HFFc6 (cell line): Measurements from ENCODE around the gene SOHLH1. TPM values are rescaled to one million over a fixed set of nuclear protein-coding genes. Genes with fewer than 3 reads are reported as not detected.
"Not testable (repeated sequence)": the region's sequence is repeated elsewhere in the genome, so short reads cannot be mapped to it uniquely, and the experiment has no call there.

Source experiments
- DNase-seq: peaks from one replicate; pipeline ENCODE4 v3.0.0-alpha.2; 2018
- H3K27ac Mint-ChIP-seq: 2 replicates; pipeline ENCODE4 v1.8.0; 2020; ENCODE audit warnings: mild to moderate bottlenecking, mixed read lengths
- H3K27me3 Mint-ChIP-seq: 2 replicates; pipeline ENCODE4 v1.8.0; 2021; ENCODE audit warnings: mild to moderate bottlenecking, moderate library complexity, mixed read lengths; ENCODE audit not compliant: insufficient read depth
- H3K36me3 Mint-ChIP-seq: 2 replicates; pipeline ENCODE4 v1.8.0; 2021; ENCODE audit warnings: low read depth, mixed read lengths
- H3K4me1 Mint-ChIP-seq: 2 replicates; pipeline ENCODE4 v1.8.0; 2020; ENCODE audit warnings: low read depth, mixed read lengths
- H3K4me3 Mint-ChIP-seq: 2 replicates; pipeline ENCODE4 v1.8.0; 2020; ENCODE audit warnings: mild to moderate bottlenecking, moderate library complexity, mixed read lengths
- H3K9me3 Mint-ChIP-seq: 2 replicates; pipeline ENCODE4 v1.8.0; 2020; ENCODE audit warnings: mild to moderate bottlenecking, mixed read lengths
- total RNA-seq, 6 experiments: library from RNA; stranded (reverse); fragmentation: NEBNext Ultra II Directional; extraction: Animal tissue kit (Norgen Biotek cat#: 25700); gene quantifications; 2 replicates in 1 of 6; 3 replicates in 5 of 6; pipeline ENCODE4 v1.2.3, GENCODE V29; 2021
- TF ChIP-seq, protein P1 (sequence below): fragments of 200-600 bp; sonication (generic); IDR thresholded peaks from 2 replicates; pipeline ENCODE4 v1.5.0; 2021; ENCODE audit warnings: antibody characterized with exemption, mild to moderate bottlenecking

The SOHLH1 gene
- total RNA-seq, 6 experiments from 2014 or later, result not detected

DNA sequence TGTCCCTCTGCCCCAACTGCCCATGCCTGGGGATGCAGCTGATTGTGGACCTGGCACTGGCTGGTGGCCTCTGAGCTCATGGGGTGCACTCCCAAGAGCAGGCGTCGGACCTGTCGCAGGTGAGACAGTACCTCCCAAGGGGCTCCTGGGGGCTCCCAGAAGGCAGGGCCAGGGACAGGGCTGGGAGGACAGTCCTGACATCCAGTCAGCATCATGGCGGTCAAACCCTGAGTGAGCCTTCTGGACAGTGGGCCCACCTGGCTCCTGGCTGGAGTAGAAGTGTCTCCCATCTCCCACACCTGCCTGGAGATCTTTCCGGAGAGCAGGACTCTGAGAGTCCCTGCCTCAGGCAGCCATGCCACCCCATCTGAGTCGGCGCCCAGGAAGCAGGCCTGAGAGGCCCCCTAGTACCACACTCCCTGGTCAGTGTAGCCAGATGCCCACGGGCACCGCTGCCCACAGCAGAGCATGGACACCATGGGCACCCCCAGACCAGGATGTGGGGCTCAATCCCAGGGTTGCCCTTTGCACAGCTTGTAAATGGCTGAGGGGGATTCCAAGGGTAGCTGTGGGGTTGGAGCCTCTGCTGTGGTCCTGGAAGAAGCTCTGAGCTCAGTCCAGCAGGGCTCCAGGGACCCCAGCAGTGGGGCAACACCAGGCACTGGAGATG is 29.5 kb downstream of the SOHLH1 start:
- H3K27ac Mint-ChIP-seq, result no peak overlapping the region
- TF ChIP-seq, protein P1, sequence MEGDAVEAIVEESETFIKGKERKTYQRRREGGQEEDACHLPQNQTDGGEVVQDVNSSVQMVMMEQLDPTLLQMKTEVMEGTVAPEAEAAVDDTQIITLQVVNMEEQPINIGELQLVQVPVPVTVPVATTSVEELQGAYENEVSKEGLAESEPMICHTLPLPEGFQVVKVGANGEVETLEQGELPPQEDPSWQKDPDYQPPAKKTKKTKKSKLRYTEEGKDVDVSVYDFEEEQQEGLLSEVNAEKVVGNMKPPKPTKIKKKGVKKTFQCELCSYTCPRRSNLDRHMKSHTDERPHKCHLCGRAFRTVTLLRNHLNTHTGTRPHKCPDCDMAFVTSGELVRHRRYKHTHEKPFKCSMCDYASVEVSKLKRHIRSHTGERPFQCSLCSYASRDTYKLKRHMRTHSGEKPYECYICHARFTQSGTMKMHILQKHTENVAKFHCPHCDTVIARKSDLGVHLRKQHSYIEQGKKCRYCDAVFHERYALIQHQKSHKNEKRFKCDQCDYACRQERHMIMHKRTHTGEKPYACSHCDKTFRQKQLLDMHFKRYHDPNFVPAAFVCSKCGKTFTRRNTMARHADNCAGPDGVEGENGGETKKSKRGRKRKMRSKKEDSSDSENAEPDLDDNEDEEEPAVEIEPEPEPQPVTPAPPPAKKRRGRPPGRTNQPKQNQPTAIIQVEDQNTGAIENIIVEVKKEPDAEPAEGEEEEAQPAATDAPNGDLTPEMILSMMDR, result no peak
- peaks cover 2% of the 10 kb centered on the region for H3K27me3 Mint-ChIP-seq
- no peaks in the 10 kb centered on the region for H3K4me1 Mint-ChIP-seq
- no peak for DNase-seq
- no peak overlapping the region for H3K4me3 Mint-ChIP-seq
- peaks cover 14% of the 10 kb centered on the region for H3K9me3 Mint-ChIP-seq
- H3K36me3 Mint-ChIP-seq, result no peaks in the 10 kb centered on the region

DNA sequence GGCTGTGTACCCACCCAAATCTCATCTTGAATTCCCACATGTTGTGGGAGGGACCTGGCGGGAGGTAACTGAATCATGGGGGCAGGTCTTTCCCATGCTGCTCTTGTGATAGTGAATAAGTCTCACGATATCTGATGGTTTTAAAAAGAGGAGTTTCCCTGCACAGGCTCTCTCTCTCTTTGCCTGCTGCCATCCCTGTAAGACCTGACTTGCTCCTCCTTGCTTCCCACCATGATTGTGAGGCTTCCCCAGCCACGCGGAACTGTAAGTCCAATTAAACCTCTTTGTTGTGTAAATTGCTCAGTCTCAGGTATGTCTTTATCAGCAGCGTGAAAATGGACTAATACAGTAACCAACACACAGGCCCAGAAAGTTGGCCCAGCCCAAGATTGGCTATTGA is 30.3 kb downstream of the SOHLH1 start:
- H3K36me3 Mint-ChIP-seq, H3K27me3 Mint-ChIP-seq, H3K27ac Mint-ChIP-seq, H3K4me1 Mint-ChIP-seq, DNase-seq, H3K4me3 Mint-ChIP-seq: not testable (repeated sequence)
- peaks cover 14% of the 10 kb centered on the region for H3K9me3 Mint-ChIP-seq

DNA sequence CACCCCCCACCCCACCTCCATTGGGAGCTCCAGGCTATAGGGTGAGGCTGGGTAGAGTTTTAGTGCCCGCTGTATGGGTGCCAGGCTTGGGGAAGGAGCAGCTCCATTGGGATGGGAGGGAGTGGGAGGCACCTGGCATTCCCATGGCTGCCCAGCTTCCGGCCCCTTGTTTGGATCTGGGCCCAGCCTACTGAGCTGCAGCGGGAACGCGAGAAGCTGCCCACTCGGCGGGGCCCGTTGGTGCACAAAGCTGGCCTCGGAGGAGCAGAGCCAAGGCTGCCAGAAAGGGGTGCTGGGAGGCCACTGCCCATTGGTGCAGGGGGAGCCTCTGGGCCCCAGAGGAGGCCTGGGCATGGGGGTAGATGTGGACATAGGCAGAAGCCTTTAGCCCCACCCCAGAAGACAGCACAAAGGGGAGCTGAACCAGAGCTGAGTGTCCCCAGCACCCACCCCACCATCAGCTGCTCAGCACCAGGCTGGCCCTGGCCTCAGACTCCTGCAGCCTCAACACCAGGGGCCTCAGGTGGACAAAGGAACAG is 31.7 kb downstream of the SOHLH1 start:
- Mint-ChIP-seq H3K4me1 (no peaks in the 10 kb centered on the region), H3K27ac (no peak overlapping the region), H3K27me3 (no peaks in the 10 kb centered on the region; the same call in none of the 2 replicates), H3K4me3 (no peak overlapping the region), H3K9me3 (peaks cover 14% of the 10 kb centered on the region), H3K36me3 (no peaks in the 10 kb centered on the region)
- TF ChIP-seq, protein P1, result no peak
- DNase-seq, result no peak

DNA sequence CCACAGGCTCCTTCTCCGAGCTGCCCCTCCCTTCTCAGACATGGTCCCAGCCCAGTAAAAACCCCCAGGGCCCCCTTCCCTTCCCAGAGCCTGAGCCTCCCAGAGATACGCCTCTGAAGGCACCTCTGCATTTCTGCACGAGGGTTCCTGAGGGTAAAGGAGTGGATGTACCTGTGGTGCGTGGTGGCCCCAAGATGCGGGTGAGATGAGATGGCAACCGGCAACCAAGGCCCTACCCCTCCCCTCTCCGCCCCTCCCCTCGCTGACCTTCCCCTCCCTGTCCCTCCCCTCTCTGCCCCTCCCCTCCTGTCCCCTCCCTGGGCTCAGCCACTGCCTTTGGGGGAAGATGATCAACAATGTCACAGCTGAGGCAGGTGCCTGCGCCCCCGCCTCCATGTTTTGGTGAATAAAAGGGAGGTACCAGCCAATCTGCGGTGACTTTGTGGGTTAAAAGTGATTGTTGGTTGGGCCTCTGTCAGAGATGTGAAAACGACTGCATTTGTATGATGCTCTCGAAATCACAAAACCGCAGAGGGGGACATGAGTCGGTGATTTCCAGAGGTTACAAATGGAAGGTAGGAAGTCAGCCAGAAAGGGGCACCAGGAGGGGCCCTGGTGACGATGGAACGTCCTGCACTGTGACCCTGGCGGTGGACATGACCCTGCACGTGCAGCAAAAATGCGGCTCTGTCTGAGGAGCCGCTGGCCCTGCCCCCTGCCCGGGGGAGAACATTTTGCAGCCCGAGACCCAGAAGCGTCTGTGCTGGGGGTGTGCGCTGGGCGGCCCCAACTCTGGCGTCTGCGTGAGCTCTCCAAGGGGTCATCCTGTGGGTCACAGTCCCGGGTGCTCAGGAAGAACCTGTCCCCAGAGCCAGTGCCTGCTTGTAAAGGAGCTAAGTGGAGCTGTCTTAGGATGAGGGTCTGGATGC is 32.5 kb downstream of the SOHLH1 start:
- Mint-ChIP-seq H3K4me3 (no peak overlapping the region; the same call in 1 of the 2 replicates), H3K27me3 (peaks cover 4% of the 10 kb centered on the region), H3K4me1 (no peaks in the 10 kb centered on the region), H3K9me3 (peaks cover 14% of the 10 kb centered on the region), H3K36me3 (no peaks in the 10 kb centered on the region), H3K27ac (no peak overlapping the region)
- DNase-seq, result no peak
- TF ChIP-seq, protein P1, result no peak

DNA sequence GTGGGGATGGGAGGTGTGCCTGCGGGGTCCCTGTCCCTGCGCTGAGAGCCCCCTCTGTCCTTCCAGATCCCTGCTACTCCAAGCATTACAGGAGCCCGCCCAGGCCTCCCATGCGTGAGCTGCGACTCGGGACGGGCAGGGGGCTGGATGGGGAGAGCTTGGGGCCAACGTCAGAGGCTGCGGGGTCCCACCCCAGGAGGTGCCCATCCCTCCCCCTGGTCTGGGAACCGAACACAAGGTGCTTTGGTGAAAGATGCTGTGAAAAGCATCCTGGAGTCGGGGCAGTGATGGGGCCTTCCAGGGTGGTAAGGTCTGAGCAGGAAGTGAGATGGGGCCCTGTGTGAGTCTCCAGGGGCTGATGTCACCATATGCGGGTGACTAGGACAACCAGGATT is 33.5 kb downstream of the SOHLH1 start:
- no peaks in the 10 kb centered on the region for H3K4me1 Mint-ChIP-seq
- H3K36me3 Mint-ChIP-seq, result no peaks in the 10 kb centered on the region
- H3K4me3 Mint-ChIP-seq, result no peak overlapping the region
- peaks cover 4% of the 10 kb centered on the region for H3K27me3 Mint-ChIP-seq
- peaks cover 14% of the 10 kb centered on the region for H3K9me3 Mint-ChIP-seq
- H3K27ac Mint-ChIP-seq, result no peak overlapping the region
- no peak for DNase-seq
- TF ChIP-seq, protein P1, result no peak
